ENCODE results near the gene HCN2. TPM values are rescaled to one million over a fixed set of nuclear protein-coding genes. Genes with fewer than 3 reads are reported as not detected.
"Not testable (repeated sequence)": the region's sequence is repeated elsewhere in the genome, so short reads cannot be mapped to it uniquely, and the experiment has no call there.

Gene HCN2
- polyA plus RNA-seq, 1 of the 3 experiments (the other 2 are of a cell fraction), result 5.6 TPM

GRCh38 chr19:618674-619285, 29.1 kb downstream of the HCN2 start (continued):
- TF ChIP-seq EZH2phosphoT487 (IDR thresholded peaks at IDR 0.05; ENCODE audit: borderline replicate concordance, low read depth), result no peak

GRCh38 chr19:619286-620002, 29.8 kb downstream of the HCN2 start:
- Histone ChIP-seq H3K27me3 (ENCODE audit: insufficient read depth) (no peaks in the 10 kb centered on the region), H3K9me3 (no peaks in the 10 kb centered on the region), H3K36me3 (replicated peaks in 1 of 2; ENCODE audit: control insufficient read depth in 1 of 2, insufficient read depth in 2 of 2, low read length in 1 of 2) (peaks cover 0 to 44% of the 10 kb centered on the region in 2 experiments), H3K4me2 (no peak overlapping the region), H2AFZ (ENCODE audit: low read depth) (no peak overlapping the region), H3K9me2 (no peaks in the 10 kb centered on the region), H3K4me1 (ENCODE audit: control insufficient read depth in 1 of 2, insufficient read depth in 2 of 2, low read depth in 1 of 2, low read length in 1 of 2) (no peaks in the 10 kb centered on the region), H3K9ac (no peak overlapping the region), H3K79me2 (ENCODE audit: insufficient read depth) (no peaks in the 10 kb centered on the region), H3K4me3 (ENCODE audit: low read depth in 2 of 2, low read length in 1 of 2) (no peak overlapping the region), H3K27ac (ENCODE audit: low read depth in 2 of 2, low read length in 1 of 2) (no peak overlapping the region), H3F3A (replicated peaks; ENCODE audit: insufficient read depth) (no peaks in the 10 kb centered on the region), H4K20me1 (ENCODE audit: insufficient read depth) (0 out of 2 replicates have a peak, but pooled peaks cover 7% of the 10 kb centered on the region)
- POLR2A ChIA-PET, result no interaction called here
- DNase-seq, result no peak
- 96% methylated on average over 35 of the region's 47 CpGs for WGBS (ENCODE audit: low lambda C conversion rate)
- TF ChIP-seq CHD2 (IDR thresholded peaks at IDR 0.05; ENCODE audit: low read length, partially characterized antibody) (no peak), TEAD4 (IDR thresholded peaks at IDR 0.05; ENCODE audit: borderline replicate concordance, insufficient read depth) (no peak), TCF12 (IDR thresholded peaks at IDR 0.05) (no peak)
- CTCF ChIA-PET, result no interaction called here

- WGBS (ENCODE audit: low lambda C conversion rate), result 97% methylated on average over 40 of the region's 51 CpGs
- Histone ChIP-seq H3K79me2 (ENCODE audit: insufficient read depth) (no peaks in the 10 kb centered on the region), H3K4me3 (ENCODE audit: low read depth in 2 of 2, low read length in 1 of 2) (no peak overlapping the region), H2AFZ (ENCODE audit: low read depth) (no peak overlapping the region), H3K4me1 (ENCODE audit: control insufficient read depth in 1 of 2, insufficient read depth in 2 of 2, low read depth in 1 of 2, low read length in 1 of 2) (no peaks in the 10 kb centered on the region), H3K9me3 (no peaks in the 10 kb centered on the region), H3K36me3 (replicated peaks in 1 of 2; ENCODE audit: control insufficient read depth in 1 of 2, insufficient read depth in 2 of 2, low read length in 1 of 2) (peaks cover 0 to 42% of the 10 kb centered on the region in 2 experiments), H3K9me2 (no peaks in the 10 kb centered on the region), H3K27ac (ENCODE audit: low read depth in 2 of 2, low read length in 1 of 2) (no peak overlapping the region), H4K20me1 (ENCODE audit: insufficient read depth) (0 out of 2 replicates have a peak, but pooled peaks cover 7% of the 10 kb centered on the region), H3K9ac (no peak overlapping the region), H3K27me3 (ENCODE audit: insufficient read depth) (no peaks in the 10 kb centered on the region), H3F3A (replicated peaks; ENCODE audit: insufficient read depth) (no peaks in the 10 kb centered on the region), H3K4me2 (no peak overlapping the region)
- POLR2A ChIA-PET, result no interaction called here
- no peak for TF ChIP-seq RFX5 (IDR thresholded peaks at IDR 0.05; ENCODE audit: low read length)
- no peak for TF ChIP-seq NRF1 (IDR thresholded peaks at IDR 0.05; ENCODE audit: low read depth, low read length)
- no peak for TF ChIP-seq GATA2 (CRISPR knock-in tag; IDR thresholded peaks at IDR 0.05)
- TF ChIP-seq FOSL2 (IDR thresholded peaks at IDR 0.05; ENCODE audit: borderline replicate concordance, low read depth), result no peak
- no peak for TF ChIP-seq FOXJ3 (CRISPR knock-in tag; IDR thresholded peaks at IDR 0.05)
- no peak for TF ChIP-seq RCOR1 (IDR thresholded peaks at IDR 0.05; ENCODE audit: low read length)
- TF ChIP-seq TAF1 (IDR thresholded peaks at IDR 0.05; ENCODE audit: borderline replicate concordance, low read depth, low read length), result no peak
- no peak for TF ChIP-seq GABPA (IDR thresholded peaks at IDR 0.05; ENCODE audit: low read depth)
- no peak for TF ChIP-seq USF1 (IDR thresholded peaks at IDR 0.05; ENCODE audit: borderline replicate concordance, low read depth)
- no peak for TF ChIP-seq SMC3 (IDR thresholded peaks at IDR 0.05; ENCODE audit: low read depth, low read length)
- TF ChIP-seq RXRA (IDR thresholded peaks at IDR 0.05; ENCODE audit: borderline replicate concordance, low read depth), result no peak
- TF ChIP-seq CTCF (IDR thresholded peaks at IDR 0.05), result no peak
- no peak for TF ChIP-seq MEF2A (IDR thresholded peaks at IDR 0.05; ENCODE audit: borderline replicate concordance, low read depth)
- DNase-seq, result no peak
- CTCF ChIA-PET, result interaction anchor here (1.0 kb wide), 1 partner anchor 11 kb away, joined by 4 read pairs; no protein-coding TSS in a partner anchor
These were observed 30.6 kb downstream of the HCN2 start for GRCh38 chr19:620166-620862.

GRCh38 chr19:621191-621590, 31.5 kb downstream of the HCN2 start:
- ChIA-PET POLR2A (interaction anchor here (0.6 kb wide), 1 partner anchor 91 kb away, joined by 5 read pairs; no protein-coding TSS in a partner anchor), CTCF (interaction anchor here (1.0 kb wide), 1 partner anchor 10 kb away, joined by 4 read pairs; no protein-coding TSS in a partner anchor)
- H3K4me3 ChIP-seq (ENCODE audit: low read depth in 2 of 2, low read length in 1 of 2); H3F3A ChIP-seq (replicated peaks; ENCODE audit: insufficient read depth); H3K9me2 ChIP-seq; H3K27ac ChIP-seq (ENCODE audit: low read depth in 2 of 2, low read length in 1 of 2); DNase-seq; H2AFZ ChIP-seq (ENCODE audit: low read depth); H3K79me2 ChIP-seq (ENCODE audit: insufficient read depth); H3K9me3 ChIP-seq; H4K20me1 ChIP-seq (ENCODE audit: insufficient read depth); H3K27me3 ChIP-seq (ENCODE audit: insufficient read depth); H3K9ac ChIP-seq; H3K4me1 ChIP-seq (ENCODE audit: control insufficient read depth in 1 of 2, insufficient read depth in 2 of 2, low read depth in 1 of 2, low read length in 1 of 2); H3K4me2 ChIP-seq: not testable (repeated sequence)
- WGBS (ENCODE audit: low lambda C conversion rate), result 96% methylated on average over 22 of the region's 48 CpGs
- peaks cover 0 to 43% of the 10 kb centered on the region in 2 experiments for H3K36me3 ChIP-seq (replicated peaks in 1 of 2; ENCODE audit: control insufficient read depth in 1 of 2, insufficient read depth in 2 of 2, low read length in 1 of 2)
